HG02852 (cell line): ENCODE data around the gene ZMYM1.
"Not testable (repeated sequence)": the region's sequence is repeated elsewhere in the genome, so short reads cannot be mapped to it uniquely, and the experiment has no call there.

ENCODE experiments used
- ATAC-seq: cut with Tn5 transposase; IDR thresholded peaks from one replicate; pipeline ENCODE4 v1.9.1; 2021; ENCODE audit warnings: mild to moderate bottlenecking, moderate library complexity; ENCODE audit not compliant: unreplicated experiment

ZMYM1 gene

DNA sequence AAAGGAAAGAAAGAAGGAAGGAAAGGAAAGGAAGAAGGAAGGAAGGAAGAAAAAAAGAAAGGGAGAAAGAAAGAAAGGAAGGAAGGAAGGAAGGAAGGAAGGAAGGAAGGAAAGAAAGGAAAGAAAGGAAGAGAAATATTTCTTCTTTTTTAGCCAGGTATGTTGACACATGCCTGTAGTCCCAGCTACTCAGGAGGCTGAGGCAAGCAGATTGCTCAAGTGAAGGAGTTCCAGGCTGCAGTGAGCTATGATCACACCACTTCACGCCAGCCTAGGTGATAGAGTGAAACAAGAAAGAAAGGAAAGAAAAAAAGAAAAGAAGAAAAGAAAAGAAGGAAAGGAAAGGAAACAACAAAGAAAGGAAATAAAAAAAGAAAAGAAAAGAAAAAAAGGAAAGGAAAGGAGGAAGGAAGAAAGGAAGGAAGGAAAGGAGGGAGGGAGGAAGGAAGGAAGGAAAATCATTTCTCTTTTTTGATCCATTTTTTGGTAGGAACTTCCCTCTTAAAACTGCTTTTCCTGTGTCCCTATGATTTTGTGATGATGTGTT is 5.8 kb upstream of the ZMYM1 start:
- no peak for ATAC-seq

DNA sequence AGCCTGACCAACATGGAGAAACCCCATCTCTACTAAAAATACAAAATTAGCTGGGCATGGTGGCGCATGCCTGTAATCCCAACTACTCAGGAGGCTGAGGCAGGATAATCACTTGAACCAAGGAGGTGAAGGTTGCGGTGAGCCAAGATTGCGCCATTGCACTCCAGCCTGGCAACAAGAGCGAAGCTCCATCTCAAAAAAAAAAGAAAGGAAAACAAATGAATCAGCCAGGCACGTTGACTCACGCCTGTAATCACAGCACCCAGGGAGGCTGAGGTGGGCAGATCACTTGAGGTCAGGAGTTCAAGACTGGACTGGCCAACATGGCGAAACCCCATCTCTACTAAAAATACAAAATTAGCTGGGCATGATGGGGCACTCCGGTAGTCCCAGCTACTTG is 2.8 kb upstream of the ZMYM1 start:
- not testable (repeated sequence) for ATAC-seq

DNA sequence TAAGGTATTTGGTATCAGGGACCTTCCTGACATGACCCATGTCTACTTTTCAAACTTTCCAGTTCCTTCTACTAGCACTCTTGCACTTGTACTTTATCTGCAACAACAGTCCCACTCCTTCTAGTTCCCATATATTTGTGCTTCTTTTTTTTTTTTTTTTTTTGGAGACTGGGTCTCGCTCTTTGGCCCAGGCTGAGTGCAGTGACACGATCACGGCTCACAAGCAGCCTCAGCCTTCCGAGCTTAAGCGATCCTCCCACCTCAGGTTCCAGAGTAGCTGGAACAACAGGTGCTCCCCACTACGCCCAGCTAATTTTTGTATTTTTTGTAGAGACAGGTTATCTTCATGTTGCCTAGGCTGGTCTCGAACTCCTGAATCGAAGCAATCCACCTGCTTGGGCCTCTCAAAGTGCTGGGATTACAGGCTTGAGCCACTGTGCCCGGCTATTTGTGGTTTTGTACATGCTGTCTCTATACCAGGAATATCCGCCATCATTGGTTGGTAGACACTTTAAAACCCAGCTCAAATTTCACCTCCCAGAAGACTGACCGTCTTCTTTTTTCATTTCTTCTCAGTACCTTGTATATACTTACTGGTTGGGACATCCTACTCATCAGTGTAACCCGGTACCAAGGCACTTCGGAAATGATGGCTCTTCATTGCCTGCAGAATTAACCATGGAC is 1.1 kb downstream of the ZMYM1 start:
- ATAC-seq = no peak

DNA sequence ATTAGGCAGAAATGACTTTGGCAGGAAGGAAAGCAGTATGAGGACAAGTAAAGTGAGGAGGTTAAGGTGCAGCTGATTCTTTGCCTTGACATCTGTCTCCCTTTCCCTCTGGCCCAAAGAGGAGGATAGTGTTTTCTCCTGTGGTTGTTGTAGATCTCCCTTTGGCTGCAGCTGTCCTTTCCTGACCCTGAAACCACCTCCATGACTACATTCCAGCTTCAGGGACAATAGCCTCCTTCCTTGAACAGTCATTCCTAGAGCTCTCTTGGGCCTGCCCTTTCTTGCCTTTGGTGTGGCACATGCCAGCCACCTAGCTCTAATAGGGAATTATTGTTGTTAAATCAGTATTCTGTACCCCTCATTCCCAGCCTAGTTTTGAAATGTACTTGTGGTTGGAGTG is 6.2 kb downstream of the ZMYM1 start:
- no peak for ATAC-seq

DNA sequence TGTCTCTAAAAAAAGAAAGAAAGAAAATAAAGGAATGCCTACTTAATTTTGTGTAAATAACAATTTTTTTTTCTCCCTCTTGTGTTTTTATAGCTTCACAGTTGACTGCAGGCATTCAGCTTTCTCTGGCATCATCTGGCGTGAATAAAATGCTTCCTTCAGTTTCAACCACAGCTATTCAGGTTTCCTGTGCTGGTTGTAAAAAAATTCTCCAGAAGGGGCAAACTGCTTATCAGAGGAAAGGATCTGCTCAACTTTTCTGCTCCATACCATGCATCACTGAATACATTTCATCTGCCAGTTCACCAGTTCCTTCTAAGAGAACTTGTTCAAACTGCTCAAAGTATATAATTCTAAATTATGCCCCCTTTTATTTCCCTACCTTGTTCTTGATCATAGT is 18.0 kb downstream of the ZMYM1 start:
- no peak for ATAC-seq

DNA sequence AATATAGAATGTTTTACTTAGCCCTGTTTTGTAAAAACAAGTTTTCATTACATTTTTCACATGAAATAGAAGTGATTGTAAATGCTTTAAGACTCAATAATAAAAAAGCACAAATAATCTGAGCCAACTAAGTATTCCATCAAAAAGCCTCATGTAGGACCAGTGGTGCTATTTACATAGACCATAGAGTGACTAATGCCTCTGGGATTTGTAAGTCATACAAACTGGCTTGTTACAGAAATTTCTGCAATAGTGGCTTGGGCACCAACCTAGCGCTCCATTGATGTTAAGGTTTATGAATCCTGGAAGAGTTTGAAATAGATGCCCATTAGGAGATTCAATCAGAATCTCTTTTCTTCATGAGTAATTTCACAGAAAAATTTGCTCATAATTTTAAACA is 31.9 kb downstream of the ZMYM1 start:
- no peak for ATAC-seq

DNA sequence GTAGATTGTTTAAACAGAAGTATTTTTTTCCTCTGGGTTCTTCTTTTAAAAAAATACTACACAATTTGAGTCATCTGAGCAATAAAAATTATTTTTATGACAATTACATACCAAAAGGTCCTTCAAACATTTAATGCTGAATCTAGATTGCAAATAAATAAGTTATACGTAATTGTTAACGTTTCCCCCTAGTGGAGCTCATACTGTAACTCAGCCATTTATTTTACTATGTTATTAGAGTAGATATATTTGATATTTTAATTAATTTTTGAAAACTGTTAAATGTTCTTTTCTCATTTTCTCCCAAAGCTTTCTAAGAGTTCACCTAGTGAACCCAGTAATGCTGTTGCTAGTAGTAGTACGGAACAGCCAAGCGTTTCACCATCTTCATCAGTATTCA is 33.5 kb downstream of the ZMYM1 start:
- no peak for ATAC-seq

DNA sequence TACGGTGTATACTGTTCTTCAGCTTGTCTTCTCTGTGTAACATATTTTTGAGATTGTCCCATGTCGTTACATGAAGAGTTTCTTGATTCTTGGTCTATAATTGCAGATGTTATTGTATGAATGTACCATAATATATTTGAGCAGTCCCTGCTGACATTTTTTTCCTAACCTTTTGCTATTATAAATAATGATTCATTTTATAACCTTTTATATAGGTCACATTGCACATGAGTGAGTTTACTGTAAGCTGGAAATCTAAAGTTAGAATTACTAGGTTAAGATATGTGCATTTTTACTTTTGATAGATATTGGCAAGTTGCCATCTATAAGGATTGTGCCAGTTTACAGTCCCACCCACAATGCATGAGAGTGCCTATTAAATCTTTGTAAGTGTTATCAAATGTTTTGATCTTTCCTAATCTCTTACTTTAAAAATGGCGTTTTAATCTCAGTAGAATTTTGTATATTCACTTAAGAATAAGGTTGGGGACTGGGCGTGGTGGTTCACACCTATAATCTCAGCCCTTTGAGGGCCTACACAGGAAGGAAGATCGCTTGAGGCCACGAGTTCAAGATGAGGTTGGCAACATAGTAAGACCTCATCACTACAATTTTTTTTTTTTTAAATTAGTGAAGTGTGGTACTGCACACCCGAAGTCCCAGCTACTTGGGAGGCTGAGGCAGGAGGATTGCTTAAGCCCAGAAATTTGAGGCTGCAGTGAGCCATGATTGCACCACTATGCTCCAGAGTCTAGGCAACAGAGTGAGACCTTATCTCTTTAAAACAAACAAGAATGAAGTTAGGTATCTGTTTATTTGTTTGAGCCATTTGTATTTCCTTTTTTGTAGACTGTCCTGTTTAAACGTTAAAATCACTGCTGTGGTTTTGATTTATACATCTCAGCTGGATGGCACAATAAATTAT is 36.5 kb downstream of the ZMYM1 start:
- no peak for ATAC-seq

DNA sequence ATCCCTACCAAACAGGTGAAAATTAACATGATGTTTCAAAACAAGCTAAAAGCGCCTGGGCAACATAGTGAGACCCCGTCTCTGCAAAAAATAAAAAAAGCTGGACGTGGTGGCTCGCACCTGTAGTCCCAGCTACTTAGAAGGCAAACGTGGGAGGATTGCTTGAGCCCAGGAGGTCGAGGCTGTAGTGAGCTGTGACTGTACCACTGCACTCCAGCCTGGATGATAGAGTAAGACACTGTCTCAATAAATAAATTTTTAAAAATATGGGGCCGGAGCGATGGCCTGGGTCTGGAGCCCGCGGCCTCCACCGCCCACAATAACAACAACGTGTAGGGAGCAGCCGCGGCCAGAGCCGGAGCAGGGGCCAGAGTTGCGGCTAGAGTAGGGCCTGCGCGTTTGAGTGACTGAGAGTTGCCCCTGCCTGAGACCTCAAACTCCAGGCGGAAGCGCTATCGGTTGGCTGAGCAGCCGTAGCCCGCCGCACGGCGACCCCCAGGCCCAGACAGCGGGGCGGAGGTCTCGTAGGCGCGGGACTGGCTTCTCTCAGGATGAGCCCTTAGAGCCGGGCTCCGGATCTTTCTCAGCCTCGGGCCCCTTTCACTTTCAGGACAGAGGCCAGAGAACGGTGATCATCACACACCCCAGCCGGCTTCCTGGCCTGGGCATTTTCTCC is 41.4 kb downstream of the ZMYM1 start:
- ATAC-seq = no peak

DNA sequence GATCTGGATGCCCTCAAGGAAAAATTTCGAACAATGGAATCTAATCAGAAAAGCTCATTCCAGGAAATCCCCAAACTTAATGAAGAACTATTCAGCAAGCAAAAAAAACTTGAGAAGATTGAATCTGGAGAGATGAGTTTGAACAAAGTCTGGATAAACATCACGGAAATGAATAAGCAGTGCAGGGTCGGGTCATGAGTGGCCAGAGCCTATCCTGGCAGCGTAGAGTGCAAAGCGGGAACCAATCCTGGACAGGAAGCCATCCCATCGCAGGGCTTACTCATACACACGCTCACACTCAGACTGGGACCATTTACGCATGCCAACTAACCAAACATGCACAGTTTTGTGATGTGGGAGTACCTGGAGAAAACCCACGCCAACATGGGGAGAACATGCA is 43.1 kb downstream of the ZMYM1 start:
- no peak for ATAC-seq

DNA sequence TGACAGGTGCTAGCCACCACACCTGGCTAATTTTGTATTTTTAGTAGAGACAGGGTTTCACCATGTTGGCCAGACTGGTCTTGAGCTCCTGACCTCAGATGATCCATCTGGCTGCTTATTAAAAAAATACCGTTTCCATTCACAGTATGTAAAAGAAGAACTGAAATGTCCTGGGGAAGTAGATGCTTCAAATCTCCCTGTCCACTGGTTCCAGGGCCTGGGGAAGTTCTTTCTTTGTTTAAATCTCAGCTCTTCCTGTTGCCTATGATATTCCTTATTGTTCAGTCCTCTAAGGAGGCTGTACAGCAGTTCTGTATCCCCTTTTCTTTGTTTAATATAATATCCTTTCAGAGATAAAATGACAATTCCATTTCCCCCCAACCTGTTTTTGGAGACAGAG is 47.4 kb downstream of the ZMYM1 start:
- no peak for ATAC-seq

DNA sequence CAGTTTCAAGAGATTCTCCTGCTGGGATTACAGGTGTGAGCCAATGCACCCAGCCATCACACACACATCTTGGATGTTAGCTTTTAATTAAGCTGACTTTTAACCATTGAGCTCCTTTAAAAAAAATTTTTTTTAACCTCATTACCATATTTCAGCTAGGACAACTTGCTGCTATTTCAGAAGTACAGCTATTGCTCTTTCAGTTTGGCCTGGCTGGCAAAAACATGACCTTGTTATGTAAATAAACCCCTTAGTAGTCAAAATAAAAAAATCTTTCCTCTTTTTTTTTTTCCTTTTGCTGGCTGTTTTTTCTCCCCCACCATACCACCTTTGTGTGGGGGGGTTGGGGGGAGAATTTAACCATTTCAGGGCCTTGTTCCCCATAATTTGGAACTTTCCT is 49.9 kb downstream of the ZMYM1 start:
- no peak for ATAC-seq

DNA sequence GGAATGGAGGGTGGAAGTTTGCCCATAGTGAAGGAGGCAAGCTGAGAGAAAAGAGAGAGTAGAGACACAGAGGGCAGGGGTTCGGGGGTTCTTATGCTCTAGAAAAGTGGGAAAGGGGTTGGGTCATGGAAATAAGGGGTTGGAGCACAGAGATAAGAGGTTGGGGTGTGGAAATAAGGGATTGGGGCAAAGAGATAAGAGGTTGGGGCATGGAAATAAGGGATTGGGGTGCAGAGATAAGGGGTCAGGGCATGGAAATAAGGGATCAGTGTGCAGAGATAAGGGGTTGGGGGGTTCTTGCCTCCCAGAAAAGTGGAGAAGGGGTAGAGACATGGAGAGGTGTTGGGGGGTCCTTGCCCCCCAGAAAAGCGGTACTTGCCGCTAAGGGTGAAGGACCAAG is 57.6 kb downstream of the ZMYM1 start:
- no peak for ATAC-seq

DNA sequence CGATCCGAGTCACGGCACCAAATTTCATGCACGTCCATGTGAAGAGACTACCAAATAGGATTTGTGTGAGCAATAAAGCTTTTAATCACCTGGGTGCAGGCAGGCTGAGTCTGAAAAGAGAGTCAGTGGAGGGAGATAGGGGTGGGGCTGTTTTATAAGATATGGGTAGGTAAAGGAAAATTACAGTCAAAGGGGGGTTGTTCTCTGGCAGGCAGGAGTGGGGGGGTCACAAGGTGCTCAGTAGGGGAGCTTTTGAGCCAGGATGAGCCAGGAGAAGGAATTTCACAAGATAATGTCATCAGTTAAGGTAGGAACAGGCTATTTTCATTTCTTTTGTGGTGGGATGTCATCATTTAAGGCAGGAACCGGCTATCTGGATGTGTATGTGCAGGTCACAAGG is 58.4 kb downstream of the ZMYM1 start:
- not testable (repeated sequence) for ATAC-seq

DNA sequence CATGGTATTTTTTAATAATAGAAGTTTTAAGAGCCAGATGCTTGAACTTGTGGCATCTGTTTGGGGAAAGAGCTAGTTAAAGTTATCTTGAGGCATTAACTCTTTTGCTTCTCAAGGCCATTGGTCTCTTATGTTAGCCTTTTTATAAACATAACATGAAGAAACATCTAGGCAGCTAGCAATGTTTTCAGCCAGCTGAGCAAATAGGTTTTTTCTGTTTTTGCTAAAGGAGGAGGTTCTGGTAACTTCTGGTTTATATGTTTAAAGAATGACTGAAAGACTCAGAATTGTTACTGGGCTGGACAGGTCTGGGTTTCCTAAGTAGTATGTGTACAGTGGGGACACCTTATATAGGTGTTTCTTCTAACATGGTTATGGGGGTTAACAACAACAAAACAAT is 63.1 kb downstream of the ZMYM1 start:
- not testable (repeated sequence) for ATAC-seq

DNA sequence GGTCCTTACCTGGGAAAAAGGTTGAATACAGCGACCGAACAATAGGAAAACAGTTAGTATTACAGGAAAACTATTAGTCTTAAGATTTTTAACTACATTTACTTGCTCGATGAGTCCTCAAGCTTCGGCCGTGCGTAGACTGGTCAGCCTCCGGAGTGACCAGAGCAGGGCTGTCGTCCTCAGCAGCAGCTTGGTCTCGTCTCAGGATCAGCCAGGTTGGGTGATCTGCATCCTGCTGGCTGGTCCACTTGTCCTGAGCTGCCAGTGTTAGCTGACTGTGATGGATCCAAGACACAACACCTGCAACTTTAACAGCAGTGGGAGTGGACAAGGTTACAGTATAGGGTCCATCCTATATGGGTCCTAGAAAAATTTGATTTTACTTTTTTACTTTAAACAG is 63.5 kb downstream of the ZMYM1 start:
- ATAC-seq = not testable (repeated sequence)

DNA sequence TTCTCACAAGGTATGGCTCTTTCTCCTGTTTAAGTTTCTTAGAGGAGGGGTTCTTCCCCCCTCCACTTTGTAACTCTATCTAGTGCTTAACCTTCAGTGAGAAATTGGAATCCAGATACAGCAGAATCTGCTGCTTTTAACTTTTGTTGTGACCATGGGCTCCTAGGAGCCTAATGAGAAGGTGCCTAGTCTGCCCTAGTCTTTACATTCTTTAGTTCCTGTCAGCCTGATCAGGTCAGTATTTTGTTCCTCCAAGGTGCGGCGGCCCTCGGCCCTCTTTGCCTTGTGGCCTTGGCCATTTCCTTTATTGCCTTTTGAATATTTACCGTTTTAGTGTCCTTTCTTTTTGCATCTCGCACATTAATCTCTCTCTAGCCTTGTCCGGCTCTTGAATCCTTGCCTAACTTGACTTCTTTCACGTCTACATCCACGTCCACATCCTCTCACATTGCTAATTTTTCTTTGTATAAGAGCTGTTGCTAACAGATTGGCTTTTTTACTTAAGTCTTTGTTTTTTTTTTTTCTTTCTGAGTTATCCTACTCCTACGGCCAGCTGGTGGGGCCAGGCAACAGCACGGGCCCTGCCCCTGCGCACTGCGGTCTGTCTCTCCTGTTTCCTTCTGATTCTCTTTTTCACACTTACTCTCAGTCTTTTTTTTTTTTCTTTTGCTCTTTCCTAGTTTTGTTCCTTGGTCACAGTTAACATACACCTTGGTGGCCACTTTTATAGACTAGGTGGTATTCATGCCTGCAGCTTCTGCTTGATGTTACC is 64.7 kb downstream of the ZMYM1 start:
- no peak for ATAC-seq

DNA sequence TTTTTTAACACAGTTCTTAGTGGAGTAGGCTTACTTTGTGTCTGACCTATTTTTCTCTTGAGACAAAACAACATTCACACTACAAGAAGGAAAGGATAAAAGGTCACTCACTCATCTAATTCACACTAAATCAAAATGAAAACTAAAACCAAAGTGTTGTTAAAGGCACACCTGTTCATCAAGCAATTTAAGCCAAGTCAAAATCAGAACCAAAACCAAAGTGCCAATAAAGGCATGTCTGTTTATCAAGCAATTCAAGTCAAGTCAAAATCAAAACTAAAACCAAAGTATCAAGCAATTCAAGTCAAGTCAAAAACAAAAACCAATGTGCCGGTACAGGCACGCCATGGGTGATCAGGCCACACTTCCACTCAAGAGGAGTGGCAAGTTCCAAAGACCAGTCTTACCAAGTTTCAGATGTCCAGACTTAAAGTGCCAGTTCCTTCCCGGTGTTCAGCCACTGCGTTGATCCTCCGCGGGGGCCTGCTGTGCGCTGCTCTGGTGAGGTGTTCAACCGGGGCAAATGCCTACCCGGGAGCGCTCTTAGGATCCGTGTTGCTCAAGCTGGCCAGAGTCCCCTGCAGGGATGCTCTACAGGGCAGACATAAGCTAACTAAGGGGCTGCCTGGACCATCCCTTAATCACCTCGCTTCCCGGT is 66.8 kb downstream of the ZMYM1 start:
- not testable (repeated sequence) for ATAC-seq

DNA sequence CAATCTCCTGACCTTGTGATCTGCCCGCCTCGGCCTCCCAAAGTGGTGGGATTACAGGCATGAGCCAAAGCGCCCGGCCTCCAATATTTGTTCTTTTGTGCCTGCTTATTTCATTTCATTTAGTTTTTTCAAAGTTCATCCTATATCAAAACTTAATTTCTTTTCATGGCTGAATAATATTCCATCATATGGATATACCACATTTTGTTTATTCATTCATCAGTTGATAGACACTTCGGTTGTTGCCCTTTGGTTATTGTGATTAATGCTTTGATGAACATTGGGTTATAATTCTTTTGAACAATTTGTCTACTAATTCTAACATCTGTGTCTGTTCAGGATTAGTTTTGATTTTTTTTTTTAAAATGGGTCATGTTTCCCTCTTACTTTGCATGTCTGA is 72.0 kb downstream of the ZMYM1 start:
- ATAC-seq = no peak

DNA sequence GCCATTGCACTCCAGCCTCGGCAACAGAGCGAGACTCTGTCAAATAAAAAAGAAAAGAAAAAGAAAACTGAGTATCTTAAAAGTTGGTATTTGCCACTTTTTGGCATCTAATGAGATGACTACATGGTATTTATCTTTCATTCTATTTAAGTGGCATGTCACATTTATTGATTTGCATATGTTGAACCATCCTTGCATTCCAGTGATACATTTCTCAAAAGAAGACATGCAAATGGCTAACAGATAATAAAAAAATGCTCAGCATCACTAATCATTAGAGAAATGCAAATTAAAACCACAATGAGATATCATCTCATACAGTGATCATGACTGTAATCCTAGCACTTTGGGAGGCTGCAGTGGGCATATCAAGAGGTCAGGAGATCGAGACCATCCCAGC is 85.7 kb downstream of the ZMYM1 start:
- no peak for ATAC-seq
